ENCODE results near the gene TUBB8.
"Not testable (repeated sequence)": the region's sequence is repeated elsewhere in the genome, so short reads cannot be mapped to it uniquely, and the experiment has no call there.

The TUBB8 gene

GRCh38 chr10:12444-13314 is 36.4 kb downstream of the TUBB8 start:
- not testable (repeated sequence) for H3K4me3 ChIP-seq (ENCODE audit: low read length); H3K4me1 ChIP-seq (ENCODE audit: control insufficient read depth, low read depth, low read length); H2AK5ac ChIP-seq (ENCODE audit: low read length); H4K8ac ChIP-seq (ENCODE audit: low read depth, low read length); H3K56ac ChIP-seq (ENCODE audit: low read length); H2BK15ac ChIP-seq (replicated peaks; ENCODE audit: low read depth); H2BK120ac ChIP-seq (ENCODE audit: low read depth, low read length); H3K4ac ChIP-seq (ENCODE audit: low read depth, low read length); H3K79me2 ChIP-seq (ENCODE audit: control insufficient read depth, insufficient read depth, low read length); H3K4me2 ChIP-seq (ENCODE audit: low read length); H3K79me1 ChIP-seq (ENCODE audit: low read length); DNase-seq; H3K27ac ChIP-seq (ENCODE audit: low read depth, low read length); H3K23ac ChIP-seq (ENCODE audit: low read length); H3K36me3 ChIP-seq (ENCODE audit: control insufficient read depth, insufficient read depth, low read length); H4K5ac ChIP-seq (ENCODE audit: low read length); H3K9ac ChIP-seq (ENCODE audit: low read length); H3K27me3 ChIP-seq (ENCODE audit: insufficient read depth, low read length, poor library complexity); H3K18ac ChIP-seq (ENCODE audit: low read length); H2BK5ac ChIP-seq (ENCODE audit: low read length)
- no CpG with 5 or more reads among the region's 15 CpGs for WGBS (ENCODE audit: extremely low coverage, insufficient coverage, low lambda C conversion rate)

GRCh38 chr10:11260-11659 is 37.8 kb downstream of the TUBB8 start:
- H3K18ac ChIP-seq (ENCODE audit: low read length): not testable (repeated sequence)

GRCh38 chr10:10261-10971 is 38.7 kb downstream of the TUBB8 start:
- not testable (repeated sequence) for H3K4me1 ChIP-seq (ENCODE audit: control insufficient read depth, low read depth, low read length); H3K36me3 ChIP-seq (ENCODE audit: control insufficient read depth, insufficient read depth, low read length); H3K79me1 ChIP-seq (ENCODE audit: low read length); H3K56ac ChIP-seq (ENCODE audit: low read length); H3K4me2 ChIP-seq (ENCODE audit: low read length); H2BK120ac ChIP-seq (ENCODE audit: low read depth, low read length); H4K5ac ChIP-seq (ENCODE audit: low read length); H4K8ac ChIP-seq (ENCODE audit: low read depth, low read length); DNase-seq; H3K27me3 ChIP-seq (ENCODE audit: insufficient read depth, low read length, poor library complexity); H3K18ac ChIP-seq (ENCODE audit: low read length); H2BK15ac ChIP-seq (replicated peaks; ENCODE audit: low read depth); H3K79me2 ChIP-seq (ENCODE audit: control insufficient read depth, insufficient read depth, low read length); H2BK5ac ChIP-seq (ENCODE audit: low read length); H3K4me3 ChIP-seq (ENCODE audit: low read length); H2AK5ac ChIP-seq (ENCODE audit: low read length); H3K4ac ChIP-seq (ENCODE audit: low read depth, low read length); H3K23ac ChIP-seq (ENCODE audit: low read length); H3K27ac ChIP-seq (ENCODE audit: low read depth, low read length); H3K9ac ChIP-seq (ENCODE audit: low read length)
- WGBS (ENCODE audit: extremely low coverage, insufficient coverage, low lambda C conversion rate): no CpG with 5 or more reads among the region's 42 CpGs

More at GRCh38 chr10:11260-11659, 37.8 kb downstream of the TUBB8 start:
- not testable (repeated sequence) for H3K23ac ChIP-seq (ENCODE audit: low read length); H2BK5ac ChIP-seq (ENCODE audit: low read length); H3K27ac ChIP-seq (ENCODE audit: low read depth, low read length); H3K27me3 ChIP-seq (ENCODE audit: insufficient read depth, low read length, poor library complexity); H2BK15ac ChIP-seq (replicated peaks; ENCODE audit: low read depth); H4K8ac ChIP-seq (ENCODE audit: low read depth, low read length); H3K4ac ChIP-seq (ENCODE audit: low read depth, low read length); H2BK120ac ChIP-seq (ENCODE audit: low read depth, low read length); H4K5ac ChIP-seq (ENCODE audit: low read length); H3K4me3 ChIP-seq (ENCODE audit: low read length); H2AK5ac ChIP-seq (ENCODE audit: low read length); H3K4me2 ChIP-seq (ENCODE audit: low read length); DNase-seq; H3K36me3 ChIP-seq (ENCODE audit: control insufficient read depth, insufficient read depth, low read length); H3K4me1 ChIP-seq (ENCODE audit: control insufficient read depth, low read depth, low read length); H3K56ac ChIP-seq (ENCODE audit: low read length); H3K9ac ChIP-seq (ENCODE audit: low read length); H3K79me1 ChIP-seq (ENCODE audit: low read length); H3K79me2 ChIP-seq (ENCODE audit: control insufficient read depth, insufficient read depth, low read length)
- no CpG with 5 or more reads among the region's 33 CpGs for WGBS (ENCODE audit: extremely low coverage, insufficient coverage, low lambda C conversion rate)

All from mesendoderm (in vitro differentiated cells).